Gastrocnemius medialis (tissue), 4 donors: ENCODE results near the gene RUNX3. TPM values are rescaled to one million over a fixed set of nuclear protein-coding genes. Genes with fewer than 3 reads are reported as not detected.

Experiments used
- ATAC-seq, 2 donors: fragments of 150-250 bp; one replicate each; pipeline ENCODE4 v1.9.1; 2016
- DNase-seq, 2 donors: peaks; one replicate each; pipeline ENCODE4 v3.0.0-alpha.2; 2019
- H3K27ac ChIP-seq, 4 donors: fragments of 200-600 bp; sonication (generic); 1 replicate in 1 of 4; 2 replicates in 3 of 4; pipeline ENCODE4 v1.5.1; 2016 to 2018; ENCODE audit warnings: mild to moderate bottlenecking in 2 of 4, moderate library complexity in 1 of 4
- H3K27me3 ChIP-seq, 3 donors: fragments of 200-600 bp; sonication (generic) in 2 of 3; 1 replicate in 1 of 3; 2 replicates in 2 of 3; pipeline versions ENCODE4 v1.5.1 to v1.6.0; 2016 to 2019; ENCODE audit warnings: mild to moderate bottlenecking in 1 of 3, moderate library complexity in 1 of 3
- H3K36me3 ChIP-seq, 2 donors: fragments of 200-600 bp; sonication (generic) in 1 of 2; one replicate each; pipeline ENCODE4 v1.5.1; 2017 to 2018
- H3K4me1 ChIP-seq, 2 donors: fragments of 200-600 bp; sonication (generic) in 1 of 2; one replicate each; pipeline ENCODE4 v1.5.1; 2016 to 2017; ENCODE audit warnings: mild to moderate bottlenecking in 2 of 2
- H3K4me3 ChIP-seq, 4 donors: fragments of 200-600 bp; sonication (generic) in 3 of 4; 1 replicate in 1 of 4; 2 replicates in 3 of 4; pipeline ENCODE4 v1.5.1; 2016 to 2019; ENCODE audit warnings: mild to moderate bottlenecking in 2 of 4
- H3K9me3 ChIP-seq, 3 donors: fragments of 200-600 bp; sonication (generic) in 2 of 3; 1 replicate in 1 of 3; 2 replicates in 2 of 3; pipeline ENCODE4 v1.5.1; 2016 to 2019
- POLR2A ChIP-seq, 2 donors: fragments of 450-650 bp; IDR thresholded peaks; one replicate each; pipeline ENCODE4 v1.6.1; 2017; ENCODE audit warnings: antibody characterized with exemption in 2 of 2, mild to moderate bottlenecking in 2 of 2, moderate library complexity in 2 of 2
- in situ Hi-C, 4 donors: fragments of 200-750 bp; cut with MboI; loops; one replicate each; pipeline versions ENCODE4 v1.15.0 to v1.8.0; 2017; ENCODE audit warnings: low sequenced_read_pairs in 4 of 4
- intact Hi-C: fragments of 100-400 bp; cut with DNase I; formaldehyde crosslinking; loops from one replicate; pipeline ENCODE4 v1.15.1; 2023; ENCODE audit warnings: low total_unique reads
- total RNA-seq, 4 donors: library from RNA; depleted of rRNA; stranded (reverse); fragments of >200 nt; gene quantifications; one replicate each; pipeline versions ENCODE4 v1.1.0 to v1.2.3, GENCODE V29; 2016
- TF ChIP-seq, protein P1 (sequence below), 5 experiments: fragments of 450-650 bp in 3 of 5; fragments of 200-600 bp in 2 of 5; sonication (generic) in 2 of 5; IDR thresholded peaks in 4 of 5; conservative IDR thresholded peaks in 1 of 5; 1 replicate in 4 of 5; 2 replicates in 1 of 5; pipeline ENCODE4 v1.5.1; 2016 to 2019; ENCODE audit warnings: antibody characterized with exemption in 5 of 5, mild to moderate bottlenecking in 3 of 5, moderate library complexity in 3 of 5

Gene RUNX3
- total RNA-seq, 4 donors from 2014 or later: 0.13 to 1.9 (median 0.74) TPM

GRCh38 chr1:24960071-24960801, 30.2 kb upstream of the RUNX3 start:
- no peak overlapping the region for H3K27ac ChIP-seq
- intact Hi-C loops: no loop called here
- in situ Hi-C loops: no loop called here
- DNase-seq (no peak), ATAC-seq (no peak)
- TF ChIP-seq POLR2A (IDR thresholded peaks at IDR 0.05): no peak
- TF ChIP-seq, protein P1, sequence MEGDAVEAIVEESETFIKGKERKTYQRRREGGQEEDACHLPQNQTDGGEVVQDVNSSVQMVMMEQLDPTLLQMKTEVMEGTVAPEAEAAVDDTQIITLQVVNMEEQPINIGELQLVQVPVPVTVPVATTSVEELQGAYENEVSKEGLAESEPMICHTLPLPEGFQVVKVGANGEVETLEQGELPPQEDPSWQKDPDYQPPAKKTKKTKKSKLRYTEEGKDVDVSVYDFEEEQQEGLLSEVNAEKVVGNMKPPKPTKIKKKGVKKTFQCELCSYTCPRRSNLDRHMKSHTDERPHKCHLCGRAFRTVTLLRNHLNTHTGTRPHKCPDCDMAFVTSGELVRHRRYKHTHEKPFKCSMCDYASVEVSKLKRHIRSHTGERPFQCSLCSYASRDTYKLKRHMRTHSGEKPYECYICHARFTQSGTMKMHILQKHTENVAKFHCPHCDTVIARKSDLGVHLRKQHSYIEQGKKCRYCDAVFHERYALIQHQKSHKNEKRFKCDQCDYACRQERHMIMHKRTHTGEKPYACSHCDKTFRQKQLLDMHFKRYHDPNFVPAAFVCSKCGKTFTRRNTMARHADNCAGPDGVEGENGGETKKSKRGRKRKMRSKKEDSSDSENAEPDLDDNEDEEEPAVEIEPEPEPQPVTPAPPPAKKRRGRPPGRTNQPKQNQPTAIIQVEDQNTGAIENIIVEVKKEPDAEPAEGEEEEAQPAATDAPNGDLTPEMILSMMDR (IDR thresholded peaks at IDR 0.05 in 4 of 5, conservative IDR thresholded peaks at IDR 0.05 in 1 of 5): no peak
- no peaks in the 10 kb centered on the region for H3K9me3 ChIP-seq
- no peaks in the 10 kb centered on the region for H3K36me3 ChIP-seq
- peaks cover 0 to under 1% (median 0%) of the 10 kb centered on the region in 3 donors for H3K27me3 ChIP-seq
- no peaks in the 10 kb centered on the region for H3K4me1 ChIP-seq
- H3K4me3 ChIP-seq: no peak overlapping the region

GRCh38 chr1:24959623-24959975, 29.5 kb upstream of the RUNX3 start:
- Histone ChIP-seq H3K4me3 (no peak overlapping the region), H3K36me3 (no peaks in the 10 kb centered on the region), H3K4me1 (no peaks in the 10 kb centered on the region), H3K9me3 (no peaks in the 10 kb centered on the region), H3K27ac (no peak overlapping the region), H3K27me3 (no peaks in the 10 kb centered on the region)
- DNase-seq (no peak), ATAC-seq (no peak)
- in situ Hi-C loops: no loop called here
- no peak for TF ChIP-seq POLR2A (IDR thresholded peaks at IDR 0.05)
- TF ChIP-seq, protein P1 (IDR thresholded peaks at IDR 0.05 in 4 of 5, conservative IDR thresholded peaks at IDR 0.05 in 1 of 5): no peak
- intact Hi-C loops: no loop called here

DNA sequence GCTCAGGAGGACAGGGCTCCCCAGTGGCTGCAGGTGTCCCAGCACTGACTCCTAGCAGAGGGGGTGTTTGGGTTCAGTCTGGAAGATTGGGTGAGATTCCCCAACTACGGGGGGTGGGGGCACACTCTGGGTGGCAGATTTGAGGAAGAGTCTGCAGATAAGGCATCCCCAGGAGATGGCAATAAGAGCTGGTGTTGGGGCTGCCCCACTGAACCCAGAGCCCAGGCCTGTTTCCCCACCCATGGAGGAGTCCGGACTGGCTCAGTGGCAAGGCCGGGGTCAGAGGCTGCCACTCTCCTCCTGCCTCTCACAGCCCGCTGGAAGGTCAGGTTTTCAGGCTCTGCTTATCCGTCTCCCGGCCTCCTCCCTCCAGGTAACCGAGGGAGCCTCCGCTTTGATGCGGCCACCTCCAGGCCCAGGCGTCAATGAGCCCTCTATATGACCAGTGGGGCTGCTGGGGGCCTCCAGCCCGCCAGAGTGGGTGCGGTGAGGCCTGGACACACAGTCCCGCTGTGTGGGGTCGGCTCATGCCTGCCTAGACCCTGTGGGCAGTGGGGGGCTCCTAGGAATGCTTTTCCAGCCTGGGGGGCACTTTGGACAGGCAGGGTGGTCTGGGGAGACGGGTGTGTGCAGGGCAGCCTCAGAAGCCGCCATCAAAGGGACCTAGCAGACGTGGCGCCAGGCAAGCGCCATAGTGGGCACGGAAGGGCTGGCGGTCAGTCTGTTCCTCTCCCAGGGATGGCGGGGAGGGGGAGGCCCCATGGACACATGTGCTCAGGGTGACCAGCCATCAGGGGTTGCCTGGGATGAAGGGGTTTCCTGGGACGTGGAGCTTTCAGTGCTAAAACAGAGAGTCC, 28.9 kb upstream of the RUNX3 start:
- ATAC-seq (no peak), DNase-seq (no peak)
- no peaks in the 10 kb centered on the region for H3K27me3 ChIP-seq
- no peaks in the 10 kb centered on the region for H3K4me1 ChIP-seq
- intact Hi-C loops: no loop called here
- no peak overlapping the region for H3K4me3 ChIP-seq
- H3K27ac ChIP-seq: no peak overlapping the region
- no peaks in the 10 kb centered on the region for H3K36me3 ChIP-seq
- TF ChIP-seq, protein P1 (IDR thresholded peaks at IDR 0.05 in 4 of 5, conservative IDR thresholded peaks at IDR 0.05 in 1 of 5): no peak
- no peak for TF ChIP-seq POLR2A (IDR thresholded peaks at IDR 0.05)
- no peaks in the 10 kb centered on the region for H3K9me3 ChIP-seq
- in situ Hi-C loops: no loop called here

DNA sequence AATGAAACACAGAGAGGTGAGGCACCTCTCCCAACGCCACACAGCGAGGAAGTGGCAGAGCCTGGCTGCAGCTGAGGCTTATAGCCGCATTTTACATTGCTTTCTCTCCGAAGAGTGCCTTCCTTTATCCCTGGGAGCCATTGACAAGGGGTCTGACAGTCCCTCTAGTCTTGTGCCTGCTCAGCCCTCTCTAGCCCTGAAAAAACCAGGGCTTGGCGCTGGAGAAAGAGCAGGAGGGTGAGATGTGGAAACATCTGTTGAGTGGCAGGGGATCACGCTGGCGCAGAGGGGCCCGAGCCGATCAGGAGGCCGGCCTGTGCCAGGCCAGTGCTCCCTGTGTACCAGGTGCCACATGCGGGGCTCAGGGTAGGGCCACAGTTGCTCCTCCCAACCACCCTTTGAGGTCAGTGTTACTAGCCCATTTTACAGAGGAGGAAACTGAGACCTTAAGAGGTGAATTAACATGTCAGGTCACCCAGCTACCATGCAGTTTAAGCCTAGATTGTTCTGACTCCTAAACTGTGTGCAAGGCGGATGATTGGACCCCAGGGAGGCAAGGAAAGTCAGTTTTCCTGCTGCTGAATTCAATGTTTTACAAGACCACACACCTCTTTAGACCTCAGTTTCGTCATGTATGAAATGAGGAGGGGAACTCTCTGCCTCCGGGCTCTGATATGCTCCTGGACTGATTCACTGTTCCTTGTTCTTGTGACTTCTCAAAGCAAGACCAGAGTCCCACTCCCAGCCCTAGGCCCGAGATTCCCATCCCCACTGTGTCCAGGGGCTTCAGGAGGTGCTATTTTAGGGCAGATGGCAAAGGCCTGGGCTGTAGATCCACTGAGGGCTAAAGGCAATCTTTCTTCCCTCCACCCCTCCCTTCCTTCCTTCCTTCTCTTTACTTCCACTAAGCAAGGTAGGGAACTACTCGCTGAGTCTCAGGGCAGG, 28.0 kb upstream of the RUNX3 start:
- ATAC-seq (no peak), DNase-seq (no peak)
- Histone ChIP-seq H3K9me3 (no peaks in the 10 kb centered on the region), H3K27me3 (no peaks in the 10 kb centered on the region), H3K36me3 (no peaks in the 10 kb centered on the region), H3K4me3 (no peak overlapping the region), H3K27ac (no peak overlapping the region), H3K4me1 (no peaks in the 10 kb centered on the region)
- in situ Hi-C loops: no loop called here
- intact Hi-C loops: no loop called here
- TF ChIP-seq POLR2A (IDR thresholded peaks at IDR 0.05): no peak
- TF ChIP-seq, protein P1 (IDR thresholded peaks at IDR 0.05 in 4 of 5, conservative IDR thresholded peaks at IDR 0.05 in 1 of 5): no peak
